Ishikawa (cell line): ENCODE measurements around the gene TEAD1.
A peak's percentile ranks its signal among the peaks of the same experiment; 100 is the strongest.

Source experiments
- CEBPB ChIP-seq: IDR thresholded peaks from 2 replicates; pipeline ENCODE4 v1.6.1; 2012
- CREB1 ChIP-seq: IDR thresholded peaks from 2 replicates; pipeline ENCODE4 v1.6.1; 2012; ENCODE audit warnings: low read depth
- EGR1 ChIP-seq: IDR thresholded peaks from 2 replicates; pipeline ENCODE4 v1.6.1; 2012
- EP300 ChIP-seq: IDR thresholded peaks from 2 replicates; pipeline ENCODE4 v1.6.1; 2012; ENCODE audit warnings: borderline replicate concordance
- FOXM1 ChIP-seq: IDR thresholded peaks from 2 replicates; pipeline ENCODE4 v1.6.1; 2012; ENCODE audit warnings: low read depth, borderline replicate concordance
- NFIC ChIP-seq: IDR thresholded peaks from 2 replicates; pipeline ENCODE4 v1.6.1; 2012
- RAD21 ChIP-seq: IDR thresholded peaks from 2 replicates; pipeline ENCODE4 v1.6.1; 2012; ENCODE audit warnings: low read depth
- TAF1 ChIP-seq: IDR thresholded peaks from 2 replicates; pipeline ENCODE4 v1.6.1; 2012; ENCODE audit warnings: low read depth, mild to moderate bottlenecking
- TCF12 ChIP-seq: IDR thresholded peaks from 2 replicates; pipeline ENCODE4 v1.6.1; 2012; ENCODE audit warnings: low read depth
- TEAD4 ChIP-seq: IDR thresholded peaks from 2 replicates; pipeline ENCODE4 v1.6.1; 2012
- USF1 ChIP-seq: IDR thresholded peaks from 2 replicates; pipeline ENCODE4 v1.6.1; 2012
- YY1 ChIP-seq: IDR thresholded peaks from 2 replicates; pipeline ENCODE4 v1.6.1; 2012; ENCODE audit warnings: low read depth
- ZBTB7A ChIP-seq: IDR thresholded peaks from 2 replicates; pipeline ENCODE4 v1.6.1; 2012; ENCODE audit warnings: low read depth
- TF ChIP-seq, protein P1 (sequence below): IDR thresholded peaks from 2 replicates; pipeline ENCODE4 v1.6.1; 2012; ENCODE audit warnings: low read depth, mild to moderate bottlenecking
- TF ChIP-seq, protein P2 (sequence below): IDR thresholded peaks from 2 replicates; pipeline ENCODE4 v1.6.1; 2012

The TEAD1 gene

GRCh38 chr11:12800032-12800671, 125.9 kb downstream of the TEAD1 start:
- TF ChIP-seq CEBPB (peak; percentile 22; the same call in 1 of the 2 replicates), ZBTB7A (no peak)

DNA sequence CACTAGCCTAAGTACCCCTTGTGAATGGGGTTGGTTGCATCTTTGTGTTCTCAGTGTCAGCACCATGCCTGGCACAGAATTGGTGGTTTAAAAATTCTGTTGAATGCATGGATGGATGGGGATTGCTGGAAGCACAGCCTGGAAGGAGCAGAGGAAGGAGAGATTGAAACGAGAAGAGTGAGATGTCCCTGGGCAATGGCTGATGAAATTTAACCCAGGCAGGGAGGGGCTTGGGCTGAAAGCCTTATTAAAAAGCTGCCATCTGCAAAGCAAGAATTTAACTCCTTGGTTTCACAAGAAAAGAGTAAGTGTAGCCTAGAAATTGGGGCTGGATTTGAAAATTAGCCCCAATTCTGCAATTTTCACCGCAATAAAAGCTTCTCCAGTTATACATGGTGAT, 126.7 kb downstream of the TEAD1 start:
- TF ChIP-seq TAF1 (no peak), FOXM1 (no peak), RAD21 (no peak), EGR1 (no peak), ZBTB7A (no peak), YY1 (no peak), USF1 (no peak)
- TF ChIP-seq, protein P1, sequence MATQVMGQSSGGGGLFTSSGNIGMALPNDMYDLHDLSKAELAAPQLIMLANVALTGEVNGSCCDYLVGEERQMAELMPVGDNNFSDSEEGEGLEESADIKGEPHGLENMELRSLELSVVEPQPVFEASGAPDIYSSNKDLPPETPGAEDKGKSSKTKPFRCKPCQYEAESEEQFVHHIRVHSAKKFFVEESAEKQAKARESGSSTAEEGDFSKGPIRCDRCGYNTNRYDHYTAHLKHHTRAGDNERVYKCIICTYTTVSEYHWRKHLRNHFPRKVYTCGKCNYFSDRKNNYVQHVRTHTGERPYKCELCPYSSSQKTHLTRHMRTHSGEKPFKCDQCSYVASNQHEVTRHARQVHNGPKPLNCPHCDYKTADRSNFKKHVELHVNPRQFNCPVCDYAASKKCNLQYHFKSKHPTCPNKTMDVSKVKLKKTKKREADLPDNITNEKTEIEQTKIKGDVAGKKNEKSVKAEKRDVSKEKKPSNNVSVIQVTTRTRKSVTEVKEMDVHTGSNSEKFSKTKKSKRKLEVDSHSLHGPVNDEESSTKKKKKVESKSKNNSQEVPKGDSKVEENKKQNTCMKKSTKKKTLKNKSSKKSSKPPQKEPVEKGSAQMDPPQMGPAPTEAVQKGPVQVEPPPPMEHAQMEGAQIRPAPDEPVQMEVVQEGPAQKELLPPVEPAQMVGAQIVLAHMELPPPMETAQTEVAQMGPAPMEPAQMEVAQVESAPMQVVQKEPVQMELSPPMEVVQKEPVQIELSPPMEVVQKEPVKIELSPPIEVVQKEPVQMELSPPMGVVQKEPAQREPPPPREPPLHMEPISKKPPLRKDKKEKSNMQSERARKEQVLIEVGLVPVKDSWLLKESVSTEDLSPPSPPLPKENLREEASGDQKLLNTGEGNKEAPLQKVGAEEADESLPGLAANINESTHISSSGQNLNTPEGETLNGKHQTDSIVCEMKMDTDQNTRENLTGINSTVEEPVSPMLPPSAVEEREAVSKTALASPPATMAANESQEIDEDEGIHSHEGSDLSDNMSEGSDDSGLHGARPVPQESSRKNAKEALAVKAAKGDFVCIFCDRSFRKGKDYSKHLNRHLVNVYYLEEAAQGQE, result no peak

- TF ChIP-seq EGR1 (no peak), CREB1 (no peak), FOXM1 (no peak), USF1 (no peak), TAF1 (no peak), EP300 (no peak), RAD21 (no peak), YY1 (no peak), TEAD4 (no peak), CEBPB (no peak), TCF12 (no peak), NFIC (no peak), ZBTB7A (no peak)
- TF ChIP-seq, protein P2, sequence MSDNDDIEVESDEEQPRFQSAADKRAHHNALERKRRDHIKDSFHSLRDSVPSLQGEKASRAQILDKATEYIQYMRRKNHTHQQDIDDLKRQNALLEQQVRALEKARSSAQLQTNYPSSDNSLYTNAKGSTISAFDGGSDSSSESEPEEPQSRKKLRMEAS, result no peak
- TF ChIP-seq, protein P1, result no peak
These were observed 127.8 kb downstream of the TEAD1 start for GRCh38 chr11:12801976-12802375.

DNA sequence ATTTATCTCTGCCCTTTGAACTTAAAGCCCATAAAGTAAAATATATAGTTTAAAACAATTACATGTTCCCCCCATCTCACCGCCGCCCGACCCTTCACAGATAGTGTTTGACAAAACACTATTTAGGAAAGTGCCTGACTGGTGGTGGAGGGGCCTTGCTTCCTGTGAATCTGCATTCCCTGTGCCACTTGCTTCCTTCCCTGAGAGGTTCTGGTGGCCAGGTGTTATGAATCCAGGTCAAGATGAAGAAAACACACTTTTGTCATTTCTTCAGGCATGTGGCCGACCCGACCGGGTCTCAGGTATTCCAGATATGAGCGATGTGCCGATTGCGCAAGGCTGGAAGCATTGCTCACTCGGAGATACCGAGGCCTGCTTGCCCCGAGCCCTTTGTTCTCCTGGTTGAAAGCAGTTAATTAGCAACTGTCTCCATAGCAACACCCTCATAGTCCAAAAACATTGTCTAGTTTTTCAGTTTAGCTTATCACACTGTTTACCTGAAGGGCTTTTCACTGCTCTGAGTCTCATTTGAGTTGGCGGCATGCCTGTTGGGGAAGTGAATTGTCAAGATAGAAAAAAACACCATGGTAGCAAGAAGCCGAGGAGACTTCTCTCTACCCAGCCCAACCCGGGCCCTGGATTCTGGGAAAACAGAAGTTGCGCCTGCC, 128.3 kb downstream of the TEAD1 start:
- TF ChIP-seq RAD21 (no peak), EGR1 (no peak), YY1 (no peak), CREB1 (no peak), CEBPB (peak; percentile 100), TAF1 (no peak), USF1 (no peak), TEAD4 (peak; percentile 91), ZBTB7A (no peak), NFIC (peak; percentile 37), FOXM1 (no peak), EP300 (no peak), TCF12 (peak; percentile 48; the same call in 1 of the 2 replicates)
- TF ChIP-seq, protein P2, result peak; percentile 33; the same call in 1 of the 2 replicates
- TF ChIP-seq, protein P1, result no peak
